Neural cell (in vitro differentiated cells): Measurements from ENCODE around the gene KLHL36. TPM values are rescaled to one million over a fixed set of nuclear protein-coding genes. Genes with fewer than 3 reads are reported as not detected.

Experiments used
- H2AFZ ChIP-seq: fragments of 200-600, 300-800 bp; sonication (generic), shearing (Covaris generic); 2 replicates; pipeline ENCODE4 v1.6.0; 2014; ENCODE audit warnings: low read depth, mild to moderate bottlenecking, antibody characterized with exemption, low read length, moderate library complexity
- H3F3A ChIP-seq: fragments of 200-600 bp; shearing (Covaris generic); 2 replicates; pipeline ENCODE4 v1.6.1; 2016; ENCODE audit warnings: mild to moderate bottlenecking, moderate library complexity, mixed read lengths, antibody characterized with exemption, low read length; ENCODE audit not compliant: insufficient read depth, poor library complexity, severe bottlenecking
- H3K27ac ChIP-seq: fragments of 200-600, 300-800 bp; sonication (generic), shearing (Covaris generic); 2 replicates; pipeline ENCODE4 v1.5.1; 2014; ENCODE audit warnings: mild to moderate bottlenecking, low read length, moderate library complexity
- H3K27me3 ChIP-seq: fragments of 300-800, 200-600 bp; sonication (generic), shearing (Covaris generic); 2 replicates; pipeline ENCODE4 v1.6.0; 2014; ENCODE audit warnings: mild to moderate bottlenecking, low read depth, low read length, moderate library complexity; ENCODE audit not compliant: insufficient read depth
- H3K36me3 ChIP-seq: fragments of 300-800, 200-600 bp; sonication (generic), shearing (Covaris generic); 2 replicates; pipeline ENCODE4 v1.5.1; 2014; ENCODE audit warnings: mild to moderate bottlenecking, antibody characterized with exemption, low read length, moderate library complexity; ENCODE audit not compliant: insufficient read depth
- H3K4me2 ChIP-seq: fragments of 300-800, 200-600 bp; sonication (generic), shearing (Covaris generic); 2 replicates; pipeline ENCODE4 v1.6.0; 2014; ENCODE audit warnings: mild to moderate bottlenecking, low read length
- H3K4me3 ChIP-seq: fragments of 300-800, 200-600 bp; sonication (generic), shearing (Covaris generic); 2 replicates; pipeline ENCODE4 v1.5.1; 2014; ENCODE audit warnings: mild to moderate bottlenecking, low read length, moderate library complexity
- H3K79me2 ChIP-seq: fragments of 200-600 bp; shearing (Covaris generic); replicated peaks from 2 replicates; pipeline ENCODE4 v1.6.0; 2014; ENCODE audit warnings: mild to moderate bottlenecking, low read length, moderate library complexity; ENCODE audit not compliant: insufficient read depth
- H3K9ac ChIP-seq: fragments of 300-800, 200-600 bp; sonication (generic), shearing (Covaris generic); 2 replicates; pipeline ENCODE4 v1.6.1; 2016; ENCODE audit warnings: mild to moderate bottlenecking, low read length, mixed read lengths
- H3K9me2 ChIP-seq: fragments of 200-600 bp; shearing (Covaris generic); 2 replicates; pipeline ENCODE4 v1.6.1; 2016; ENCODE audit warnings: mild to moderate bottlenecking, low read length, mixed read lengths; ENCODE audit not compliant: insufficient read depth
- H3K9me3 ChIP-seq: fragments of 200-600, 300-800 bp; sonication (generic), shearing (Covaris generic); 2 replicates; pipeline ENCODE4 v1.6.1; 2016; ENCODE audit warnings: mild to moderate bottlenecking, mixed run types, low read length, moderate library complexity, mixed read lengths
- H4K20me1 ChIP-seq: fragments of 200-600 bp; shearing (Covaris generic); 2 replicates; pipeline ENCODE4 v1.6.1; 2016; ENCODE audit warnings: mild to moderate bottlenecking, mixed run types; ENCODE audit not compliant: insufficient read depth
- EP300 ChIP-seq: fragments of 450-650 bp; conservative IDR thresholded peaks from 2 replicates; pipeline ENCODE4 v1.6.1; 2014; ENCODE audit warnings: antibody characterized with exemption, mild to moderate bottlenecking, moderate library complexity; ENCODE audit not compliant: poor library complexity, severe bottlenecking
- EZH2 ChIP-seq: fragments of 200-600, 300-800 bp; shearing (Covaris generic), sonication (generic); IDR thresholded peaks from 2 replicates; pipeline ENCODE4 v1.6.1; 2014; ENCODE audit warnings: antibody characterized with exemption, low read length, borderline replicate concordance, mild to moderate bottlenecking; ENCODE audit not compliant: insufficient read depth, poor library complexity, severe bottlenecking
- MXI1 ChIP-seq: fragments of 450-650 bp; conservative IDR thresholded peaks from 2 replicates; pipeline ENCODE4 v1.6.1; 2014; ENCODE audit warnings: antibody characterized with exemption, mild to moderate bottlenecking; ENCODE audit not compliant: poor library complexity, severe bottlenecking
- POLR2AphosphoS5 ChIP-seq: IDR thresholded peaks from 2 replicates; pipeline ENCODE4 v1.6.1; 2012
- RAD21 ChIP-seq: fragments of 450-650 bp; conservative IDR thresholded peaks from 2 replicates; pipeline ENCODE4 v1.6.1; 2014; ENCODE audit warnings: antibody characterized with exemption, mild to moderate bottlenecking, moderate library complexity
- SMC3 ChIP-seq: fragments of 450-650 bp; conservative IDR thresholded peaks from 2 replicates; pipeline ENCODE4 v1.6.1; 2014; ENCODE audit warnings: antibody characterized with exemption, mild to moderate bottlenecking, moderate library complexity; ENCODE audit not compliant: poor library complexity
- TAF1 ChIP-seq: IDR thresholded peaks from 2 replicates; pipeline ENCODE4 v1.6.1; 2012; ENCODE audit warnings: low read depth
- polyA plus RNA-seq: library from polyadenylated mRNA; depleted of rRNA; stranded (reverse); fragments of >200 nt; gene quantifications from 2 replicates; pipeline ENCODE4 v1.2.3, GENCODE V29; 2014
- TF ChIP-seq, protein P1 (sequence below): IDR thresholded peaks from 2 replicates; pipeline ENCODE4 v1.6.1; 2012; ENCODE audit warnings: borderline replicate concordance
- TF ChIP-seq, protein P2 (sequence below): fragments of 450-650 bp; IDR thresholded peaks from 2 replicates; pipeline ENCODE4 v1.5.1; 2014; ENCODE audit warnings: antibody characterized with exemption, mild to moderate bottlenecking, moderate library complexity; ENCODE audit not compliant: poor library complexity, severe bottlenecking

The KLHL36 gene
- polyA plus RNA-seq, 1 donor from 2014 or later, result 43.8 TPM

DNA sequence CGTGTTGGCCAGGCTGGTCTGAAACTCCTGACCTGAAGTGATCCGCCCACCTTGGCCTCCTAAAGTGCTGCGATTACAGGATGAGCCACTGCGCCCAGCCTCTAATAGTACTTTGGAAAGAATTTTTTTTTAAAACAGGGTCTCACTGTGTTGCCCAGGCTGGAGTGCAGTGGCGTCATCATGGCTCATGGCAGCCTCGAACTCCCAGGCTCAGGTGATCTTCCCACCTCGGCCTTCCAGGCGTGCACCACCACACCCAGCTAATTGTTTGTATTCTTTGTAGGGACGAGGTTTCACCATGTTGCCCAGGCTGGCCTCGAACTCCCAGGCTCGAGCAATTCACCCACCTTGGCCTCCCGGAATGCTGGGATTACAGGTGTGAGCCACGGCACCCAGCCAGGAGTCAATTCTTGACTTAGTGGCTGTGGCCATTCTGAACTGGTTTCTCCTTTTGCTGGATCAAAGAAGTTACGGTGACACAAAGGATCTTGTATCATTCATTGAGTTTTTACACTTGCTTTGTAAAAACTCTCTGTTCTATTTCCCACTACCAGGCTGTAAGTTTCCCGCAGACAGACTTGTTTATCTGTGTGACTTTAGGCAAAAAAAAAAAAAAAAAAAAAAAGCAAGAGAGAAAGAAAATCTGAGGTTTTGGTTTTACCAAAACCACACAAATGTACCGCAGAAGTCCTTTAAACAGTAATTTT, 17.7 kb upstream of the KLHL36 start:
- H3K36me3 ChIP-seq, result no peaks in the 10 kb centered on the region
- TF ChIP-seq MXI1, result no peak
- no peak for TF ChIP-seq POLR2AphosphoS5
- TF ChIP-seq EP300, result no peak
- TF ChIP-seq EZH2, result no peak
- TF ChIP-seq SMC3, result no peak
- TF ChIP-seq, protein P1, sequence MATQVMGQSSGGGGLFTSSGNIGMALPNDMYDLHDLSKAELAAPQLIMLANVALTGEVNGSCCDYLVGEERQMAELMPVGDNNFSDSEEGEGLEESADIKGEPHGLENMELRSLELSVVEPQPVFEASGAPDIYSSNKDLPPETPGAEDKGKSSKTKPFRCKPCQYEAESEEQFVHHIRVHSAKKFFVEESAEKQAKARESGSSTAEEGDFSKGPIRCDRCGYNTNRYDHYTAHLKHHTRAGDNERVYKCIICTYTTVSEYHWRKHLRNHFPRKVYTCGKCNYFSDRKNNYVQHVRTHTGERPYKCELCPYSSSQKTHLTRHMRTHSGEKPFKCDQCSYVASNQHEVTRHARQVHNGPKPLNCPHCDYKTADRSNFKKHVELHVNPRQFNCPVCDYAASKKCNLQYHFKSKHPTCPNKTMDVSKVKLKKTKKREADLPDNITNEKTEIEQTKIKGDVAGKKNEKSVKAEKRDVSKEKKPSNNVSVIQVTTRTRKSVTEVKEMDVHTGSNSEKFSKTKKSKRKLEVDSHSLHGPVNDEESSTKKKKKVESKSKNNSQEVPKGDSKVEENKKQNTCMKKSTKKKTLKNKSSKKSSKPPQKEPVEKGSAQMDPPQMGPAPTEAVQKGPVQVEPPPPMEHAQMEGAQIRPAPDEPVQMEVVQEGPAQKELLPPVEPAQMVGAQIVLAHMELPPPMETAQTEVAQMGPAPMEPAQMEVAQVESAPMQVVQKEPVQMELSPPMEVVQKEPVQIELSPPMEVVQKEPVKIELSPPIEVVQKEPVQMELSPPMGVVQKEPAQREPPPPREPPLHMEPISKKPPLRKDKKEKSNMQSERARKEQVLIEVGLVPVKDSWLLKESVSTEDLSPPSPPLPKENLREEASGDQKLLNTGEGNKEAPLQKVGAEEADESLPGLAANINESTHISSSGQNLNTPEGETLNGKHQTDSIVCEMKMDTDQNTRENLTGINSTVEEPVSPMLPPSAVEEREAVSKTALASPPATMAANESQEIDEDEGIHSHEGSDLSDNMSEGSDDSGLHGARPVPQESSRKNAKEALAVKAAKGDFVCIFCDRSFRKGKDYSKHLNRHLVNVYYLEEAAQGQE, result no peak
- TF ChIP-seq, protein P2, sequence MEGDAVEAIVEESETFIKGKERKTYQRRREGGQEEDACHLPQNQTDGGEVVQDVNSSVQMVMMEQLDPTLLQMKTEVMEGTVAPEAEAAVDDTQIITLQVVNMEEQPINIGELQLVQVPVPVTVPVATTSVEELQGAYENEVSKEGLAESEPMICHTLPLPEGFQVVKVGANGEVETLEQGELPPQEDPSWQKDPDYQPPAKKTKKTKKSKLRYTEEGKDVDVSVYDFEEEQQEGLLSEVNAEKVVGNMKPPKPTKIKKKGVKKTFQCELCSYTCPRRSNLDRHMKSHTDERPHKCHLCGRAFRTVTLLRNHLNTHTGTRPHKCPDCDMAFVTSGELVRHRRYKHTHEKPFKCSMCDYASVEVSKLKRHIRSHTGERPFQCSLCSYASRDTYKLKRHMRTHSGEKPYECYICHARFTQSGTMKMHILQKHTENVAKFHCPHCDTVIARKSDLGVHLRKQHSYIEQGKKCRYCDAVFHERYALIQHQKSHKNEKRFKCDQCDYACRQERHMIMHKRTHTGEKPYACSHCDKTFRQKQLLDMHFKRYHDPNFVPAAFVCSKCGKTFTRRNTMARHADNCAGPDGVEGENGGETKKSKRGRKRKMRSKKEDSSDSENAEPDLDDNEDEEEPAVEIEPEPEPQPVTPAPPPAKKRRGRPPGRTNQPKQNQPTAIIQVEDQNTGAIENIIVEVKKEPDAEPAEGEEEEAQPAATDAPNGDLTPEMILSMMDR, result no peak
- no peak for TF ChIP-seq RAD21
- TF ChIP-seq TAF1, result no peak
- H3K79me2 ChIP-seq, result no peaks in the 10 kb centered on the region
- no peak overlapping the region for H3K27ac ChIP-seq
- no peak overlapping the region for H3K4me3 ChIP-seq
- no peak overlapping the region for H2AFZ ChIP-seq
- no peaks in the 10 kb centered on the region for H3F3A ChIP-seq
- no peaks in the 10 kb centered on the region for H3K9me3 ChIP-seq
- no peaks in the 10 kb centered on the region for H4K20me1 ChIP-seq
- no peak overlapping the region for H3K9ac ChIP-seq
- no peak overlapping the region for H3K4me2 ChIP-seq
- no peaks in the 10 kb centered on the region for H3K27me3 ChIP-seq
- H3K9me2 ChIP-seq, result no peaks in the 10 kb centered on the region

DNA sequence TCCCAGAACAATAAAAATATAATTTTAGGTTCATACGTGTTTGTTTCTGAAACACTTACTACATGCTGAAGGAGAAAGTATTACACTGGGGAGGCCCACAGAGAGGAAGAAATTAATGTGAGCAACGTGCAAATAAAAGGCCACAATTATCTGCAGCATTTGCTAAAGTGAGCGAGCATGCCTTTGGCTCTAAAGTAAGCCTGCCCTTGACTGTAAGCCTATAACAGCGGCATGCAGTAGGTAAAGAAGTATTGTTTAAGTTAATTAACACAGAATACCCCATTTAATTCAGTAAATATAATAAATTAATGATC, 17.2 kb upstream of the KLHL36 start:
- Histone ChIP-seq H3K79me2 (no peaks in the 10 kb centered on the region), H3K4me3 (no peak overlapping the region), H4K20me1 (no peaks in the 10 kb centered on the region), H3K27me3 (no peaks in the 10 kb centered on the region), H3K27ac (no peak overlapping the region), H3K4me2 (no peak overlapping the region), H3K36me3 (no peaks in the 10 kb centered on the region), H2AFZ (no peak overlapping the region), H3F3A (no peaks in the 10 kb centered on the region), H3K9me3 (no peaks in the 10 kb centered on the region), H3K9me2 (no peaks in the 10 kb centered on the region), H3K9ac (no peak overlapping the region)
- TF ChIP-seq, protein P1, result no peak
- TF ChIP-seq SMC3, result no peak
- TF ChIP-seq POLR2AphosphoS5, result no peak
- TF ChIP-seq, protein P2, result no peak
- no peak for TF ChIP-seq TAF1
- no peak for TF ChIP-seq RAD21
- TF ChIP-seq MXI1, result no peak
- no peak for TF ChIP-seq EZH2
- TF ChIP-seq EP300, result no peak
